GM12801 (cell line): ENCODE data around the gene DKK3.

Source experiments
- CTCF ChIP-seq: IDR thresholded peaks from one replicate; pipeline ENCODE4 v1.5.1; 2011; ENCODE audit warnings: control low read depth; ENCODE audit not compliant: insufficient read length; ENCODE audit errors: extremely low read depth

The DKK3 gene

GRCh38 chr11:11961399-11962028, 46.9 kb downstream of the DKK3 start:
- TF ChIP-seq CTCF = no peak

GRCh38 chr11:11960687-11961086, 47.7 kb downstream of the DKK3 start:
- no peak for TF ChIP-seq CTCF

DNA sequence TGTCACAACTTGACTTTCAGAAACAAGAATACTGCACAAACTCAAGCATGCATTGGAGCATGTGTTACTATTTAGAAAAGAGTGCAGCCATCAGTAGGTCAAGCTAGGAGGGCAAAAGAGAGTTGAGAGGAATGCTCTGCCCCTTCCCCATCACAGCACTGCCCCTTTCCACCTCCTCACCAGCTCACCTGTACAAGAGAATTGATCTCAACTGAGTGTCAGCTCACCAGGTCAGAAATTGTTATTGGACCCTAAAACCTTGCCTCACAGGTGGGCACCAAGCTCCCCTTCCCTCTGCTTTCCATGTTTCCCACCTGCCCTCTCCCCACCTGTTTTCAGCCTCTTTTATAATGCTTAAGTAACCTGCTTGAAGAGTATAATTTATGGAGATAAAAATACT, 48.8 kb downstream of the DKK3 start:
- no peak for TF ChIP-seq CTCF

- TF ChIP-seq CTCF = no peak
These were observed 49.8 kb downstream of the DKK3 start for GRCh38 chr11:11958403-11959231.

- TF ChIP-seq CTCF = no peak
These were observed 52.4 kb downstream of the DKK3 start for GRCh38 chr11:11956006-11956405.

- TF ChIP-seq CTCF = no peak
These were observed 56.4 kb downstream of the DKK3 start for GRCh38 chr11:11952036-11952435.

DNA sequence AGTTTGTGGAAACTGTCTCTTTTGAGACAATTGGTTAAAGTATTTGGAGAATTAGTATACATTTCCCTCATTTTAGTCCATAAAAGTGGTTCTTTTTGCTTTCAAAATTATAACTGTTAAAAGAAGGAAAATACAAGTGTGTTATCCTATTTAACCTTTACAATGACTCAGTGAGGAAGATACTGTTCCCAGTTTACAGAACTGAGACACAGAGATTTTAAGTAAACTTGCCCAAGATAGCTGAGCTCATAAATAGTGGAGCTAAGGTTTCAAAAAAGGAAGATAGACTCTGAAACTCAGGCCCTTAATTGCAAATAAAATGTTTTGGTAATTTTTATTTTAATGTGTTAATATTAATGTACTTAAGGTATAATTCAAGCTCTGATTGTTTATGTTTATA, 58.9 kb downstream of the DKK3 start:
- no peak for TF ChIP-seq CTCF
